HepG2 (cell line): ENCODE results near the gene FITM1. TPM values are rescaled to one million over a fixed set of nuclear protein-coding genes. Genes with fewer than 3 reads are reported as not detected.

ENCODE experiments used
- AGO2 ChIP-seq: fragments of 200-400 bp; formaldehyde crosslinking; optimal IDR thresholded peaks from 2 replicates; pipeline ENCODE3; 2017; ENCODE audit warnings: mild to moderate bottlenecking, low read depth, low read length, moderate library complexity
- CEBPG ChIP-seq: IDR thresholded peaks from 2 replicates; pipeline ENCODE4 v1.6.1; 2016
- HNF1A ChIP-seq, 2 experiments: sonication (generic) in 1 of 2; formaldehyde crosslinking in 1 of 2; IDR thresholded peaks; 2 replicates each; pipeline versions ENCODE4 v1.4.0 to v1.6.1; 2016 to 2020; ENCODE audit warnings: borderline replicate concordance in 1 of 2, low read depth in 1 of 2, mild to moderate bottlenecking in 1 of 2, missing genetic modification reagents in 1 of 2
- IRX3 ChIP-seq: sonication (generic); formaldehyde crosslinking; IDR thresholded peaks from 2 replicates; pipeline ENCODE4 v1.8.1; 2023; ENCODE audit warnings: mild to moderate bottlenecking, low read depth, missing genetic modification reagents, borderline replicate concordance
- LCORL ChIP-seq, 2 experiments: fragments of 450-650 bp in 1 of 2; sonication (generic) in 1 of 2; formaldehyde crosslinking in 1 of 2; IDR thresholded peaks; 2 replicates each; pipeline versions ENCODE4 v1.5.0 to v1.6.1; 2017 to 2020; ENCODE audit warnings: antibody characterized with exemption in 1 of 2, missing genetic modification reagents in 1 of 2
- MAFK ChIP-seq, 2 experiments: IDR thresholded peaks in 1 of 2; conservative IDR thresholded peaks in 1 of 2; 2 replicates each; pipeline ENCODE4 v1.6.1; 2011; ENCODE audit warnings: improper control_type of control experiment in 2 of 2, low read length in 2 of 2
- MTF1 ChIP-seq: sonication (generic); formaldehyde crosslinking; IDR thresholded peaks from 2 replicates; pipeline ENCODE4 v1.5.0; 2020; ENCODE audit warnings: missing genetic modification reagents
- NBN ChIP-seq: fragments of 450-650 bp; conservative IDR thresholded peaks from 2 replicates; pipeline ENCODE4 v1.6.1; 2017
- NR1H2 ChIP-seq: sonication (generic); formaldehyde crosslinking; IDR thresholded peaks from 2 replicates; pipeline ENCODE4 v1.8.1; 2022; ENCODE audit warnings: low read depth, missing genetic modification reagents, borderline replicate concordance
- PAWR ChIP-seq: sonication (generic); formaldehyde crosslinking; IDR thresholded peaks from 2 replicates; pipeline ENCODE4 v1.4.0; 2020; ENCODE audit warnings: missing genetic modification reagents, mild to moderate bottlenecking, borderline replicate concordance
- RBAK ChIP-seq: sonication (generic); formaldehyde crosslinking; IDR thresholded peaks from 2 replicates; pipeline ENCODE4 v1.5.1; 2020; ENCODE audit warnings: mild to moderate bottlenecking, missing genetic modification reagents
- ZBTB20 ChIP-seq: sonication (generic); formaldehyde crosslinking; IDR thresholded peaks from 2 replicates; pipeline ENCODE4 v1.8.1; 2023; ENCODE audit warnings: missing genetic modification reagents, low read depth, mild to moderate bottlenecking, borderline replicate concordance
- ZFP41 ChIP-seq: sonication (generic); formaldehyde crosslinking; IDR thresholded peaks from 2 replicates; pipeline ENCODE4 v1.4.0; 2020; ENCODE audit warnings: mild to moderate bottlenecking, missing genetic modification reagents, borderline replicate concordance
- ZNF430 ChIP-seq: sonication (generic); formaldehyde crosslinking; IDR thresholded peaks from 2 replicates; pipeline ENCODE4 v1.9.0; 2021; ENCODE audit warnings: mild to moderate bottlenecking, missing genetic modification reagents
- ZNF468 ChIP-seq: sonication (generic); formaldehyde crosslinking; IDR thresholded peaks from 2 replicates; pipeline ENCODE4 v1.8.0; 2022; ENCODE audit warnings: mild to moderate bottlenecking, moderate library complexity, missing genetic modification reagents
- ZNF562 ChIP-seq: sonication (generic); formaldehyde crosslinking; IDR thresholded peaks from 2 replicates; pipeline ENCODE4 v1.8.0; 2022; ENCODE audit warnings: missing genetic modification reagents, borderline replicate concordance
- ZNF83 ChIP-seq: sonication (generic); formaldehyde crosslinking; IDR thresholded peaks from 2 replicates; pipeline ENCODE4 v1.4.0; 2020; ENCODE audit warnings: missing genetic modification reagents, mild to moderate bottlenecking, borderline replicate concordance
- ZNF839 ChIP-seq: sonication (generic); formaldehyde crosslinking; IDR thresholded peaks from 2 replicates; pipeline ENCODE4 v1.4.0; 2020; ENCODE audit warnings: missing genetic modification reagents, mild to moderate bottlenecking, borderline replicate concordance
- ZSCAN12 ChIP-seq: sonication (generic); formaldehyde crosslinking; IDR thresholded peaks from 2 replicates; pipeline ENCODE4 v1.9.0; 2021; ENCODE audit warnings: mild to moderate bottlenecking, missing genetic modification reagents
- polyA plus RNA-seq, 8 experiments: library from polyadenylated mRNA; depleted of rRNA in 3 of 8; stranded (reverse) in 7 of 8; unstranded in 1 of 8; fragments of >200 nt; fragmentation: Illumina TruSeq in 4 of 8; extraction: Trizol in 4 of 8; gene quantifications; 2 replicates each; pipeline versions ENCODE4 v1.2.1 to v1.2.3, GENCODE V29; 2011 to 2016; ENCODE audit warnings: low read depth in 4 of 8, missing spikeins in 1 of 8, mixed read lengths in 1 of 8; ENCODE audit not compliant: insufficient read depth in 1 of 8
- total RNA-seq, 5 experiments: library from RNA; depleted of rRNA; stranded (reverse); fragments of >200 nt; fragmentation: Illumina TruSeq; extraction: Trizol; gene quantifications; 2 replicates each; pipeline ENCODE4 v1.2.3, GENCODE V29; 2016; ENCODE audit warnings: low read depth in 1 of 5
- TF ChIP-seq, protein P1 (sequence below): IDR thresholded peaks from 2 replicates; pipeline ENCODE4 v1.4.0; 2020; ENCODE audit warnings: mild to moderate bottlenecking, missing genetic modification reagents

FITM1 gene
- total and polyA plus RNA-seq, 2 of the 13 experiments (the other 11 are each of a cell fraction or from before 2014, with no cell fraction given) = 2.7 to 5.8 TPM

DNA sequence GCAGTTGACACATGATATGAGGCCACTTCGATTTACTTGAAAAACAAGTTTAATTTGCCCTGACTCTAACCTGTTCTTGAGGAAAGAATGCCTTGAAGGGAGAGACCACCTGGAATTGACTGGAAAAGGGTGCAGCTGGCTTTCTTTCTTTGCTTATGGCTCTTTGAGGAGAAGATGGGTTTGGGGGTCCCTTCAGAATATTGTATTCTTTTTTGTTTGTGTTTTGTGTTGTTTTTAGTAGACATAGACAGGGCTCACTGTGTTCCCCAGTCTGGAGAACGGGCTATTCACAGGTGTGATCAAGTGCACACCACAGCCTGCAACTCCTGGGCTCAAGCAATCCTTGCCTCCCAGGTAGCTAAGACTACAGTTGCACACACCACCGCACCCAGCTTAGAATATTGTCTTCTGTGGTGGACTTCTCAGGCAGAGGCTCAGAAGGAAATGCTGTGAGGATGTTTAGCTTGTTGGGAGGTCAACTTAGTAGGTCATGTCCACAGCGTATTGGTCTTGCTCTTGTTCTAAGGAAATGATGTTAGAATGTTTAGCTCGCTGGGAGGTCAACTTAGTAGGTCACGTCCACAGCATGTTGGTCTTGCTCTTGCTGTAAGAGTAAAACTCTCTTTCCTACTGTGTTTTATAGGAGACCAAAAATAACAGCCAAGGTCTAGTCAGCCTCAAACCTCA lies 14.2 kb upstream of the FITM1 start (continued):
- no peak for TF ChIP-seq HNF1A (IDR thresholded peaks at IDR 0.05; ENCODE audit: low read depth)
- TF ChIP-seq HNF1A (CRISPR knock-in tag; IDR thresholded peaks at IDR 0.05; ENCODE audit: borderline replicate concordance) = no peak
- no peak for TF ChIP-seq RBAK (CRISPR knock-in tag)
- no peak for TF ChIP-seq ZNF468 (CRISPR knock-in tag)
- no peak for TF ChIP-seq CEBPG
- no peak for TF ChIP-seq MAFK (conservative IDR thresholded peaks at IDR 0.05 in 1 of 2, IDR thresholded peaks at IDR 0.05 in 1 of 2; ENCODE audit: low read length in 2 of 2)
- TF ChIP-seq ZNF83 (CRISPR knock-in tag) = no peak
- no peak for TF ChIP-seq IRX3 (CRISPR knock-in tag)
- TF ChIP-seq ZSCAN12 (CRISPR knock-in tag) = no peak
- TF ChIP-seq NR1H2 (CRISPR knock-in tag) = no peak
- TF ChIP-seq ZBTB20 (CRISPR knock-in tag) = peak; percentile 73; the same call in 1 of the 2 replicates
- no peak for TF ChIP-seq ZNF562 (CRISPR knock-in tag)
- peak; percentile 61; the same call in 1 of the 2 replicates for TF ChIP-seq ZNF430 (CRISPR knock-in tag)
- TF ChIP-seq ZNF839 (CRISPR knock-in tag) = no peak
- no peak for TF ChIP-seq MTF1 (CRISPR knock-in tag)
- TF ChIP-seq AGO2 = no peak
- TF ChIP-seq PAWR (CRISPR knock-in tag) = no peak
- TF ChIP-seq, protein P1, sequence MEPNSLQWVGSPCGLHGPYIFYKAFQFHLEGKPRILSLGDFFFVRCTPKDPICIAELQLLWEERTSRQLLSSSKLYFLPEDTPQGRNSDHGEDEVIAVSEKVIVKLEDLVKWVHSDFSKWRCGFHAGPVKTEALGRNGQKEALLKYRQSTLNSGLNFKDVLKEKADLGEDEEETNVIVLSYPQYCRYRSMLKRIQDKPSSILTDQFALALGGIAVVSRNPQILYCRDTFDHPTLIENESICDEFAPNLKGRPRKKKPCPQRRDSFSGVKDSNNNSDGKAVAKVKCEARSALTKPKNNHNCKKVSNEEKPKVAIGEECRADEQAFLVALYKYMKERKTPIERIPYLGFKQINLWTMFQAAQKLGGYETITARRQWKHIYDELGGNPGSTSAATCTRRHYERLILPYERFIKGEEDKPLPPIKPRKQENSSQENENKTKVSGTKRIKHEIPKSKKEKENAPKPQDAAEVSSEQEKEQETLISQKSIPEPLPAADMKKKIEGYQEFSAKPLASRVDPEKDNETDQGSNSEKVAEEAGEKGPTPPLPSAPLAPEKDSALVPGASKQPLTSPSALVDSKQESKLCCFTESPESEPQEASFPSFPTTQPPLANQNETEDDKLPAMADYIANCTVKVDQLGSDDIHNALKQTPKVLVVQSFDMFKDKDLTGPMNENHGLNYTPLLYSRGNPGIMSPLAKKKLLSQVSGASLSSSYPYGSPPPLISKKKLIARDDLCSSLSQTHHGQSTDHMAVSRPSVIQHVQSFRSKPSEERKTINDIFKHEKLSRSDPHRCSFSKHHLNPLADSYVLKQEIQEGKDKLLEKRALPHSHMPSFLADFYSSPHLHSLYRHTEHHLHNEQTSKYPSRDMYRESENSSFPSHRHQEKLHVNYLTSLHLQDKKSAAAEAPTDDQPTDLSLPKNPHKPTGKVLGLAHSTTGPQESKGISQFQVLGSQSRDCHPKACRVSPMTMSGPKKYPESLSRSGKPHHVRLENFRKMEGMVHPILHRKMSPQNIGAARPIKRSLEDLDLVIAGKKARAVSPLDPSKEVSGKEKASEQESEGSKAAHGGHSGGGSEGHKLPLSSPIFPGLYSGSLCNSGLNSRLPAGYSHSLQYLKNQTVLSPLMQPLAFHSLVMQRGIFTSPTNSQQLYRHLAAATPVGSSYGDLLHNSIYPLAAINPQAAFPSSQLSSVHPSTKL (CRISPR knock-in tag) = no peak
- TF ChIP-seq NBN = no peak
- TF ChIP-seq ZFP41 (CRISPR knock-in tag) = peak; percentile 36; the same call in 1 of the 2 replicates
- no peak for TF ChIP-seq LCORL (IDR thresholded peaks at IDR 0.05)
- TF ChIP-seq LCORL (CRISPR knock-in tag; IDR thresholded peaks at IDR 0.05) = 0 out of 2 replicates have a peak, but pooled peaks have one; percentile 45
